NCI-H2227 treated with DMSO at 0.1 percent for 48 hours (cell line): ENCODE data around the gene PPM1N.

ENCODE experiments used
- DNase-seq: peaks from one replicate; lab custom pipeline; 2025; lab: John Stamatoyannopoulos, UW

Gene PPM1N

GRCh38 chr19:45529420-45529785, 31.2 kb downstream of the PPM1N start:
- no peak for DNase-seq

GRCh38 chr19:45531349-45531748, 33.1 kb downstream of the PPM1N start:
- no peak for DNase-seq

- no peak for DNase-seq
Observed at GRCh38 chr19:45539459-45539858, 41.2 kb downstream of the PPM1N start.

GRCh38 chr19:45542234-45542668, 44.0 kb downstream of the PPM1N start:
- no peak for DNase-seq

GRCh38 chr19:45547211-45547770, 49.0 kb downstream of the PPM1N start:
- no peak for DNase-seq

- DNase-seq = no peak
Observed at GRCh38 chr19:45547965-45548609, 49.8 kb downstream of the PPM1N start.
